Sigmoid colon (tissue), 7 donors: ENCODE measurements around the gene KRIT1. TPM values are rescaled to one million over a fixed set of nuclear protein-coding genes. Genes with fewer than 3 reads are reported as not detected.

Experiments used
- DNase-seq: peaks from one replicate; pipeline ENCODE4 v3.0.0-alpha.2; 2019
- H3K27ac ChIP-seq, 4 donors: fragments of 200-600 bp; sonication (generic); one replicate each; pipeline ENCODE4 v1.5.1; 2016 to 2019; ENCODE audit warnings: mild to moderate bottlenecking in 1 of 4
- H3K27me3 ChIP-seq, 3 donors: fragments of 200-600 bp; sonication (generic); one replicate each; pipeline ENCODE4 v1.5.1; 2019; ENCODE audit warnings: mild to moderate bottlenecking in 1 of 3
- H3K36me3 ChIP-seq, 4 donors: fragments of 200-600 bp; sonication (generic); one replicate each; pipeline ENCODE4 v1.5.1; 2016 to 2019
- H3K4me1 ChIP-seq, 4 donors: fragments of 200-600 bp; sonication (generic); one replicate each; pipeline ENCODE4 v1.5.1; 2017 to 2019
- H3K4me3 ChIP-seq, 4 donors: fragments of 200-600 bp; sonication (generic); one replicate each; pipeline ENCODE4 v1.5.1; 2017 to 2019; ENCODE audit warnings: mild to moderate bottlenecking in 2 of 4, moderate library complexity in 1 of 4
- H3K9me3 ChIP-seq, 4 donors: fragments of 200-600 bp in 3 of 4; sonication (generic) in 3 of 4; one replicate each; pipeline versions ENCODE4 v1.5.1 to v1.6.1; 2013 to 2019
- EP300 ChIP-seq, 4 donors: sonication (generic); formaldehyde crosslinking; IDR thresholded peaks; one replicate each; pipeline ENCODE4 v1.6.1; 2017; ENCODE audit warnings: antibody characterized with exemption in 4 of 4
- POLR2A ChIP-seq, 2 donors: fragments of 450-650 bp; IDR thresholded peaks; one replicate each; pipeline ENCODE4 v1.6.1; 2016; ENCODE audit warnings: antibody characterized with exemption in 2 of 2, mild to moderate bottlenecking in 2 of 2, moderate library complexity in 2 of 2
- POLR2AphosphoS5 ChIP-seq, 4 donors: sonication (generic); formaldehyde crosslinking; IDR thresholded peaks; one replicate each; pipeline ENCODE4 v1.6.1; 2017; ENCODE audit warnings: antibody characterized with exemption in 4 of 4
- WGBS, 2 donors: extraction: QIAGEN DNeasy Blood & Tissue Kit; methylation state at CpG; one replicate each; pipeline ENCODE4 v1.1.7; 2013; 5-methylcytosine and 5-hydroxymethylcytosine counted together
- intact Hi-C: fragments of 100-400 bp; cut with DNase I; formaldehyde crosslinking; loops from one replicate; pipeline ENCODE4 v1.15.1; 2023
- polyA plus RNA-seq, 3 donors: library from polyadenylated mRNA; stranded (reverse); fragments of 200-250 nt; gene quantifications; one replicate each; pipeline ENCODE4 v1.2.3, GENCODE V29; 2013
- total RNA-seq, 4 donors: library from RNA; depleted of rRNA; stranded (reverse); fragments of >200 nt; gene quantifications; one replicate each; pipeline ENCODE4 v1.1.0, GENCODE V29; 2016
- TF ChIP-seq, protein P1 (sequence below), 4 experiments: fragments of 450-650 bp in 3 of 4; fragments of 200-600 bp in 1 of 4; IDR thresholded peaks; one replicate each; pipeline ENCODE4 v1.5.1; 2016 to 2019; ENCODE audit warnings: antibody characterized with exemption in 4 of 4, mild to moderate bottlenecking in 3 of 4, moderate library complexity in 2 of 4
- donor health status: healthy with polysubstance abuse.
- donor health status: Bipolar disorder and iron deficiency.
- donor health status: healthy.

Gene KRIT1
- total and polyA plus RNA-seq, 7 donors = 13.9 to 97.2 (median 69.1) TPM

DNA sequence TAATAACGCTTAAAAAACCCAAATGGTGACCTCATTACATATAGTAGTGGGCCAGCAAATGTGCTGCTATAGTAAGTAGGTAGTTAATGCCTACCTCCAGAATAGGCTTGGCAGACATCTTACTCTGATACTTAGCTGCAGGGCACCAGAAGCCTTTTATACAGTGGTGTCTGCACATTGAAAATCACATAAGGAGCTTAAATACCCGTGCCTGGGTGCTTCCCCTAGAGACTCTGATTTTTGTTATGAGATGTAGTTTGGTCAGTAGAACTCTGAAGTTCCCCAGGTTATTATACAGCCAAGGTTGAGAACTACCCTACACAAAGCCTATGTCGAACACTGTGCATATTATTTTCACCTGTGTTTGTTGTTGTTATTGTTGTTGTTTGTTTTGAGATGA, 47.3 kb upstream of the KRIT1 start:
- peak overlapping the region in 1 of 4 donors; percentile 52 for H3K27ac ChIP-seq

DNA sequence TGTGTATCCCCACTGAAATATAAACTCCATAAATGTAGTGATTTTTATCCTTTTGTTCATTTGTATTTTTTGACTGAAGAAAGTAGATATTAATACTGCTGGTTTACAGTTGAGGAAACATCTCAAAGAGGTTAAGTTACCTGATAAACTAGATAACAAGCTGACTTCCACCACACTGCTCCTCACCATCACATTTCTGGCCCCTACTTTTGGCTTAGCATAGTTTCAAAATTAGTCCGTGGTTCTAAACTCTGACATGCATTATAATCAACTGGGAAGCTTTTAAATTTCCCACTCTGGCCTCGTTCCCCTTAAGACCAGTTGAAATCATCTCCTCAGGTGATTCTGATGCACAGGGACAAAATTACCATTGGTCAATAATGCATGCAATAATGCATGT, 43.6 kb upstream of the KRIT1 start:
- Histone ChIP-seq H3K27me3 (no peaks in the 10 kb centered on the region), H3K9me3 (no peaks in the 10 kb centered on the region), H3K4me1 (peaks cover 0 to 14% (median 12%) of the 10 kb centered on the region in 4 donors), H3K27ac (no peak overlapping the region), H3K36me3 (no peaks in the 10 kb centered on the region), H3K4me3 (no peak overlapping the region)
- TF ChIP-seq EP300 (IDR thresholded peaks at IDR 0.05) = no peak
- no peak for TF ChIP-seq POLR2AphosphoS5 (IDR thresholded peaks at IDR 0.05)
- TF ChIP-seq, protein P1, sequence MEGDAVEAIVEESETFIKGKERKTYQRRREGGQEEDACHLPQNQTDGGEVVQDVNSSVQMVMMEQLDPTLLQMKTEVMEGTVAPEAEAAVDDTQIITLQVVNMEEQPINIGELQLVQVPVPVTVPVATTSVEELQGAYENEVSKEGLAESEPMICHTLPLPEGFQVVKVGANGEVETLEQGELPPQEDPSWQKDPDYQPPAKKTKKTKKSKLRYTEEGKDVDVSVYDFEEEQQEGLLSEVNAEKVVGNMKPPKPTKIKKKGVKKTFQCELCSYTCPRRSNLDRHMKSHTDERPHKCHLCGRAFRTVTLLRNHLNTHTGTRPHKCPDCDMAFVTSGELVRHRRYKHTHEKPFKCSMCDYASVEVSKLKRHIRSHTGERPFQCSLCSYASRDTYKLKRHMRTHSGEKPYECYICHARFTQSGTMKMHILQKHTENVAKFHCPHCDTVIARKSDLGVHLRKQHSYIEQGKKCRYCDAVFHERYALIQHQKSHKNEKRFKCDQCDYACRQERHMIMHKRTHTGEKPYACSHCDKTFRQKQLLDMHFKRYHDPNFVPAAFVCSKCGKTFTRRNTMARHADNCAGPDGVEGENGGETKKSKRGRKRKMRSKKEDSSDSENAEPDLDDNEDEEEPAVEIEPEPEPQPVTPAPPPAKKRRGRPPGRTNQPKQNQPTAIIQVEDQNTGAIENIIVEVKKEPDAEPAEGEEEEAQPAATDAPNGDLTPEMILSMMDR (IDR thresholded peaks at IDR 0.05) = no peak
- TF ChIP-seq POLR2A (IDR thresholded peaks at IDR 0.05) = no peak
- DNase-seq = no peak
- intact Hi-C loops = no loop called here
- WGBS, 2 donors = 89 to 94% methylated on average over 2 of the region's 2 CpGs

More for the DNA sequence above, 47.3 kb upstream of the KRIT1 start:
- intact Hi-C loops = no loop called here
- no peaks in the 10 kb centered on the region for H3K27me3 ChIP-seq
- 72 to 81% methylated on average over 3 of the region's 3 CpGs for WGBS, 2 donors
- TF ChIP-seq, protein P1 (IDR thresholded peaks at IDR 0.05) = no peak
- no peak for TF ChIP-seq EP300 (IDR thresholded peaks at IDR 0.05)
- DNase-seq = no peak
- no peaks in the 10 kb centered on the region for H3K36me3 ChIP-seq
- peaks cover 0 to 25% (median 15%) of the 10 kb centered on the region in 4 donors for H3K4me1 ChIP-seq
- no peak overlapping the region for H3K4me3 ChIP-seq
- no peaks in the 10 kb centered on the region for H3K9me3 ChIP-seq

DNA sequence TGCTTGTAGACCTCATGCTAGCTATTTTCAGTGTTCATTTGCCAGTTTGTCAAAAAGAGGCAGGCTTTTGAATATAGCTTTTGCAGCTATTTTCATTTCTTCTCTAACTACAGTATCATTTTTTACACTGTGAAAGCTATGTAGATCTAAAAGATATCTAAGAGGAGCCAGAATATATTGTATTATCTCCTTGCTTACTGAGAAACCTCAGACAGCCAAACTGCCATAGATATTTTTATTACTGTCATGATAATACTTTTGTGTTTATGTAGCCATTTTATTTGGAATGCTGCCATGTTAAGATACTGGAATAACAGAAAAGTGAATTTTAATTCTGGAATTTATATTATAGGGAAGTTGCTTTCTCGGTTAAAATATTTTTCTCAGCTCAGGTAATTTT, 37.2 kb upstream of the KRIT1 start:
- peaks cover 0 to 24% (median 12%) of the 10 kb centered on the region in 4 donors for H3K4me1 ChIP-seq
- intact Hi-C loops = no loop called here
- no peak for TF ChIP-seq EP300 (IDR thresholded peaks at IDR 0.05)
- TF ChIP-seq, protein P1 (IDR thresholded peaks at IDR 0.05) = no peak
- no peak for TF ChIP-seq POLR2A (IDR thresholded peaks at IDR 0.05)
- no peak for TF ChIP-seq POLR2AphosphoS5 (IDR thresholded peaks at IDR 0.05)
- no peak overlapping the region for H3K4me3 ChIP-seq
- H3K9me3 ChIP-seq = no peaks in the 10 kb centered on the region
- WGBS, 2 donors = 56 to 67% methylated on average over 1 of the region's 1 CpG
- H3K36me3 ChIP-seq = no peaks in the 10 kb centered on the region
- no peak for DNase-seq
- no peaks in the 10 kb centered on the region for H3K27me3 ChIP-seq
- H3K27ac ChIP-seq = no peak overlapping the region

DNA sequence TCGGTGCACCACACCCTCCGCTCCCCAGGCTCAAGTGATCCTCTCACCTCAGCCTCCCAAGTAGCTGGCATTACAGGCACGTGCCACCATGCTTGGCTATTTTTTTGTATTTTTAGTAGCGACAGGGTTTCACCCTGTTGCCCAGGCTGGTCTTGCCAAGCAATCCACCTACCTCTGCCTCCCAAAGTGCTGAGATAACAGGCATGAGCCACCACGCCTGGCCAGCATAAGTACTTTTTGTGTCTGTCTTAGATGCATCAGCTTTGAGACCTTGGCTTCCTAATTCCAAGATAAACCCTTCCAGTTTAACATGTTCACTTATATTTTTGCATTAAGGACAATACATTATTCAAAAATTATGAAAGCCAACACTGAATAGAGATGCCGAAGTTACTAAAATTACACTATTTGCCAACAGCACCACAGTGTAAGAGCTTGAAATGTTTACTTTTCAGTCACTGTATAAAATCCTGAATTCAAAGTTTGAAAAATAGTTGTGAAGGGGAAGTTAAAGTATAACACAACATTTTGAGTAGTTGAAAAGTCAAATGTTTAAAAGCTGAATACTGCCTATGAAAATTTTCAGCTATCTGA, 36.6 kb upstream of the KRIT1 start:
- WGBS, 2 donors = 95 to 96% methylated on average over 6 of the region's 6 CpGs

More for the DNA sequence above, 36.6 kb upstream of the KRIT1 start:
- no peak for DNase-seq
- Histone ChIP-seq H3K4me1 (peaks cover 0 to 28% (median 12%) of the 10 kb centered on the region in 4 donors), H3K27ac (no peak overlapping the region), H3K36me3 (no peaks in the 10 kb centered on the region), H3K27me3 (no peaks in the 10 kb centered on the region), H3K9me3 (no peaks in the 10 kb centered on the region), H3K4me3 (no peak overlapping the region)
- no peak for TF ChIP-seq POLR2A (IDR thresholded peaks at IDR 0.05)
- TF ChIP-seq, protein P1 (IDR thresholded peaks at IDR 0.05) = no peak
- TF ChIP-seq EP300 (IDR thresholded peaks at IDR 0.05) = no peak
- no peak for TF ChIP-seq POLR2AphosphoS5 (IDR thresholded peaks at IDR 0.05)
- intact Hi-C loops = no loop called here
